Neutrophil (primary cell): Measurements from ENCODE around the gene PRR13.

Experiments used
- H3K27ac ChIP-seq: fragments of 200-600 bp; sonication (generic); 2 replicates; pipeline ENCODE4 v1.5.1; 2016; ENCODE audit warnings: mild to moderate bottlenecking, moderate library complexity
- H3K27me3 ChIP-seq: fragments of 200-600 bp; sonication (generic); 2 replicates; pipeline ENCODE4 v1.6.0; 2016; ENCODE audit warnings: mild to moderate bottlenecking
- H3K36me3 ChIP-seq: fragments of 200-600 bp; sonication (generic); 2 replicates; pipeline ENCODE4 v1.5.1; 2017
- H3K4me1 ChIP-seq, 2 experiments: fragments of 200-600 bp in 1 of 2; sonication (generic) in 1 of 2; 1 replicate in 1 of 2; 2 replicates in 1 of 2; pipeline versions ENCODE4 v1.5.1 to v1.6.1; 2013 to 2016; ENCODE audit warnings: low read depth in 1 of 2, low read length in 1 of 2, mild to moderate bottlenecking in 1 of 2, moderate library complexity in 1 of 2; ENCODE audit not compliant: control insufficient read depth in 1 of 2, insufficient read depth in 1 of 2
- H3K4me3 ChIP-seq, 2 experiments: fragments of 200-600 bp in 1 of 2; sonication (generic) in 1 of 2; 1 replicate in 1 of 2; 2 replicates in 1 of 2; pipeline ENCODE4 v1.5.1; 2013 to 2016; ENCODE audit warnings: low read depth in 1 of 2, low read length in 1 of 2, mild to moderate bottlenecking in 1 of 2, moderate library complexity in 1 of 2
- H3K9me3 ChIP-seq: fragments of 200-600 bp; sonication (generic); 2 replicates; pipeline ENCODE4 v1.5.1; 2016
- CTCF ChIP-seq: fragments of 200-600 bp; sonication (generic); IDR thresholded peaks from 2 replicates; pipeline ENCODE4 v1.5.1; 2016; ENCODE audit warnings: antibody characterized with exemption

The PRR13 gene

GRCh38 chr12:53423597-53423996 is 17.9 kb upstream of the PRR13 start, which contains the start of gene AMHR2:
TSS of gene AMHR2 (plus strand) at chr12:53423855. CDS start at chr12:53423935, 80 bp downstream.
- no peaks in the 10 kb centered on the region for H3K36me3 ChIP-seq
- no peak within 1 kb of the TSS for H3K4me3 ChIP-seq
- TF ChIP-seq CTCF = no peak
- H3K27me3 ChIP-seq = no peaks in the 10 kb centered on the region
- H3K9me3 ChIP-seq = no peaks in the 10 kb centered on the region
- H3K27ac ChIP-seq = no peak within 1 kb of the TSS
- peaks cover 4 to 6% of the 10 kb centered on the region in 2 experiments for H3K4me1 ChIP-seq

- Histone ChIP-seq H3K4me1 (peaks cover 11 to 15% of the 10 kb centered on the region in 2 experiments), H3K9me3 (no peaks in the 10 kb centered on the region), H3K27me3 (no peaks in the 10 kb centered on the region), H3K4me3 (no peak overlapping the region), H3K27ac (no peak overlapping the region), H3K36me3 (no peaks in the 10 kb centered on the region)
- no peak for TF ChIP-seq CTCF
Measured at GRCh38 chr12:53424626-53425514, 16.7 kb upstream of the PRR13 start.

DNA sequence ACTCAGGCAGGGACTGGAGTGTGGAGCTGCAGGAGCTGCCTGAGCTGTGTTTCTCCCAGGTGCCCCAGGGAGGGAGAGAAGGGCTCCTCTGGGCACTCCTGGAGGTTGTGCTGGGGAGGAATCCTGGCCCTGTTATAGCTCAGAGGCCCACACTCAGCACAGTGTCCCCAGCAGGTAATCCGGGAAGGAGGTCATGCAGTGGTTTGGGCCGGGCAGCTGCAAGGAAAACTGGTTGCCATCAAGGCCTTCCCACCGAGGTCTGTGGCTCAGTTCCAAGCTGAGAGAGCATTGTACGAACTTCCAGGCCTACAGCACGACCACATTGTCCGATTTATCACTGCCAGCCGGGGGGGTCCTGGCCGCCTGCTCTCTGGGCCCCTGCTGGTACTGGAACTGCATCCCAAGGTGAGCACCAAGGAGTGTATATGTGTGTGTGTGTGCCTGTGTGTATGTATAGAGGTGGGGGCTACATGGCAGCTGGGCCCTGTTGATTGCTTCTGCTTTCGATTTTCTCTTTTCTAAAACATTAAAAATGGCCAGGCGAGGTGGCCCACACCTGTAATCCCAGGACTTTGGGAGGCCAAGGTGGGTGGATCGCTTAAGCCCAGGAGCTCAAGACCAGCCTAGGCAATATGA is 15.9 kb upstream of the PRR13 start:
- Histone ChIP-seq H3K4me1 (peaks cover 17 to 18% of the 10 kb centered on the region in 2 experiments), H3K4me3 (no peak overlapping the region), H3K27me3 (no peaks in the 10 kb centered on the region), H3K27ac (no peak overlapping the region), H3K36me3 (no peaks in the 10 kb centered on the region), H3K9me3 (no peaks in the 10 kb centered on the region)
- no peak for TF ChIP-seq CTCF

GRCh38 chr12:53427905-53428594 is 13.5 kb upstream of the PRR13 start:
- H3K9me3 ChIP-seq = no peaks in the 10 kb centered on the region
- no peak for TF ChIP-seq CTCF
- H3K27ac ChIP-seq = no peak overlapping the region
- peaks cover 12 to 15% of the 10 kb centered on the region in 2 experiments for H3K4me1 ChIP-seq
- no peaks in the 10 kb centered on the region for H3K36me3 ChIP-seq
- H3K27me3 ChIP-seq = no peaks in the 10 kb centered on the region
- no peak overlapping the region for H3K4me3 ChIP-seq

DNA sequence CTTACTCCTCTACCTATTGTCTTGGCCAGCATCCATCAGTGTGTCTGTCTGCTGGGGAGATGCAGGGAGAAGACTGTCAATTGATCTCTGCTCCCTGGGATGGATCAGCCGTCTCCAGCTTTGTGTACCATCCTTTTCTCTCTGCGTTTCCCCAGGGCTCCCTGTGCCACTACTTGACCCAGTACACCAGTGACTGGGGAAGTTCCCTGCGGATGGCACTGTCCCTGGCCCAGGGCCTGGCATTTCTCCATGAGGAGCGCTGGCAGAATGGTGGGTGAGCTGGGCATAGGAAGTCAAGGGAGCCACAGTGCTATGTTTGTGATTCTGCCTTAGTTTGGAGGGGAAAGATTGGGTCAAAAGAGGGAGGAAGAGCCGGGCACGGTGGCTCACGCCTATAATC is 12.8 kb upstream of the PRR13 start:
- H3K4me3 ChIP-seq = no peak overlapping the region
- no peaks in the 10 kb centered on the region for H3K9me3 ChIP-seq
- H3K27ac ChIP-seq = no peak overlapping the region
- H3K4me1 ChIP-seq = peaks cover 12 to 15% of the 10 kb centered on the region in 2 experiments
- H3K36me3 ChIP-seq = no peaks in the 10 kb centered on the region
- no peak for TF ChIP-seq CTCF
- H3K27me3 ChIP-seq = no peaks in the 10 kb centered on the region
